Smooth muscle cell (in vitro differentiated cells): Measurements from ENCODE around the gene TLCD1. TPM values are rescaled to one million over a fixed set of nuclear protein-coding genes. Genes with fewer than 3 reads are reported as not detected.
"Not testable (repeated sequence)": the region's sequence is repeated elsewhere in the genome, so short reads cannot be mapped to it uniquely, and the experiment has no call there.

ENCODE experiments used
- DNase-seq: peaks from one replicate; lab custom pipeline; 2025; ENCODE audit not compliant: unreplicated experiment; lab: John Stamatoyannopoulos, UW
- H2AFZ ChIP-seq: fragments of 200-600 bp; sonication (generic); 2 replicates; pipeline ENCODE4 v1.6.0; 2016; ENCODE audit warnings: antibody characterized with exemption, low read depth, mild to moderate bottlenecking
- H3F3A ChIP-seq: fragments of 200-600 bp; sonication (generic); 2 replicates; pipeline ENCODE4 v1.6.0; 2017; ENCODE audit warnings: antibody characterized with exemption, low read depth
- H3K27ac ChIP-seq: fragments of 200-600 bp; sonication (generic); 2 replicates; pipeline ENCODE4 v1.5.1; 2016; ENCODE audit warnings: low read depth, mild to moderate bottlenecking
- H3K27me3 ChIP-seq: fragments of 200-600 bp; sonication (generic); 2 replicates; pipeline ENCODE4 v1.6.1; 2016; ENCODE audit warnings: low read depth, mild to moderate bottlenecking
- H3K36me3 ChIP-seq: fragments of 200-600 bp; sonication (generic); 2 replicates; pipeline ENCODE4 v1.5.1; 2016; ENCODE audit warnings: low read depth
- H3K4me1 ChIP-seq: fragments of 200-600 bp; sonication (generic); 2 replicates; pipeline ENCODE4 v1.5.1; 2016; ENCODE audit warnings: low read depth
- H3K4me2 ChIP-seq: fragments of 200-600 bp; sonication (generic); 2 replicates; pipeline ENCODE4 v1.6.0; 2016; ENCODE audit warnings: mild to moderate bottlenecking
- H3K4me3 ChIP-seq: fragments of 200-600 bp; sonication (generic); 2 replicates; pipeline ENCODE4 v1.5.1; 2016; ENCODE audit warnings: mild to moderate bottlenecking
- H3K79me2 ChIP-seq: fragments of 200-600 bp; sonication (generic); 2 replicates; pipeline ENCODE4 v1.6.0; 2016; ENCODE audit warnings: low read depth, mild to moderate bottlenecking
- H3K9ac ChIP-seq: fragments of 200-600 bp; sonication (generic); 2 replicates; pipeline ENCODE4 v1.6.0; 2016; ENCODE audit warnings: low read depth
- H3K9me3 ChIP-seq: fragments of 200-600 bp; sonication (generic); replicated peaks from 2 replicates; pipeline ENCODE4 v1.5.1; 2016; ENCODE audit warnings: low read depth
- H4K20me1 ChIP-seq: fragments of 200-600 bp; sonication (generic); 2 replicates; pipeline ENCODE4 v1.6.0; 2016; ENCODE audit warnings: low read depth
- CTCF ChIP-seq: fragments of 200-600 bp; sonication (generic); IDR thresholded peaks from 2 replicates; pipeline ENCODE4 v1.5.1; 2017; ENCODE audit warnings: borderline replicate concordance, mild to moderate bottlenecking, antibody characterized with exemption; ENCODE audit not compliant: insufficient read depth, poor library complexity, severe bottlenecking
- WGBS: methylation state at CpG from one replicate; pipeline ENCODE4 v1.1.7; 2016; ENCODE audit warnings: low lambda C conversion rate; 5-methylcytosine and 5-hydroxymethylcytosine counted together
- polyA plus RNA-seq: library from polyadenylated mRNA; unstranded; fragments of >200 nt; fragmentation: Nextera tagmentation; extraction: Ambion mirVana; gene quantifications from 2 replicates; pipeline ENCODE4 v1.2.1, GENCODE V29; 2016
- total RNA-seq: library from RNA; depleted of rRNA; stranded (reverse); fragments of >200 nt; gene quantifications from 2 replicates; pipeline ENCODE4 v1.2.3, GENCODE V29; 2014

TLCD1 gene
- total and polyA plus RNA-seq, 2 experiments from 2014 or later, result 11.2 to 14.7 TPM

- H4K20me1 ChIP-seq, result no peaks in the 10 kb centered on the region
- no peaks in the 10 kb centered on the region for H3F3A ChIP-seq
- no peaks in the 10 kb centered on the region for H3K9me3 ChIP-seq
- DNase-seq, result no peak
- no peak overlapping the region for H3K9ac ChIP-seq
- no peak for TF ChIP-seq CTCF
- peaks cover 4% of the 10 kb centered on the region for H3K4me1 ChIP-seq
- no peak overlapping the region for H3K27ac ChIP-seq
- no peak overlapping the region for H3K4me3 ChIP-seq
- H3K36me3 ChIP-seq, result no peaks in the 10 kb centered on the region
- no peak overlapping the region for H3K4me2 ChIP-seq
- 89% methylated on average over 22 of the region's 22 CpGs for WGBS
- no peaks in the 10 kb centered on the region for H3K79me2 ChIP-seq
- no peaks in the 10 kb centered on the region for H3K27me3 ChIP-seq
- H2AFZ ChIP-seq, result no peak overlapping the region
These were observed 12.0 kb upstream of the TLCD1 start for GRCh38 chr17:28737770-28738679.

- no peaks in the 10 kb centered on the region for H3K4me1 ChIP-seq
- no peak overlapping the region for H2AFZ ChIP-seq
- DNase-seq, result no peak
- no peak for TF ChIP-seq CTCF
- H3K4me2 ChIP-seq, result no peak overlapping the region
- no peak overlapping the region for H3K9ac ChIP-seq
- no peaks in the 10 kb centered on the region for H4K20me1 ChIP-seq
- no peak overlapping the region for H3K27ac ChIP-seq
- no peaks in the 10 kb centered on the region for H3K36me3 ChIP-seq
- H3K79me2 ChIP-seq, result no peaks in the 10 kb centered on the region
- 98% methylated on average over 12 of the region's 12 CpGs for WGBS
- no peaks in the 10 kb centered on the region for H3K27me3 ChIP-seq
- no peaks in the 10 kb centered on the region for H3K9me3 ChIP-seq
- no peaks in the 10 kb centered on the region for H3F3A ChIP-seq
- H3K4me3 ChIP-seq, result no peak overlapping the region
These were observed 11.3 kb upstream of the TLCD1 start for GRCh38 chr17:28737316-28737715.

GRCh38 chr17:28735913-28736769, 10.1 kb upstream of the TLCD1 start:
- 92% methylated on average over 7 of the region's 8 CpGs for WGBS

GRCh38 chr17:28735242-28735722, 9.2 kb upstream of the TLCD1 start:
- no peak overlapping the region for H3K4me3 ChIP-seq
- no peaks in the 10 kb centered on the region for H3K27me3 ChIP-seq
- no peak overlapping the region for H3K4me2 ChIP-seq
- no peak overlapping the region for H3K27ac ChIP-seq
- no peaks in the 10 kb centered on the region for H3F3A ChIP-seq
- no peak for DNase-seq
- WGBS, result 68% methylated on average over 5 of the region's 5 CpGs
- H3K9ac ChIP-seq, result no peak overlapping the region
- TF ChIP-seq CTCF, result no peak
- H3K79me2 ChIP-seq, result no peaks in the 10 kb centered on the region
- H4K20me1 ChIP-seq, result no peaks in the 10 kb centered on the region
- H2AFZ ChIP-seq, result no peak overlapping the region
- no peaks in the 10 kb centered on the region for H3K9me3 ChIP-seq
- H3K4me1 ChIP-seq, result no peaks in the 10 kb centered on the region
- no peaks in the 10 kb centered on the region for H3K36me3 ChIP-seq

More at GRCh38 chr17:28735913-28736769, 10.1 kb upstream of the TLCD1 start:
- H3K4me2 ChIP-seq, H4K20me1 ChIP-seq, H3K9me3 ChIP-seq, H3K4me1 ChIP-seq, H3K27me3 ChIP-seq, DNase-seq, H3K4me3 ChIP-seq, H3F3A ChIP-seq, H3K27ac ChIP-seq, H2AFZ ChIP-seq, H3K9ac ChIP-seq, H3K79me2 ChIP-seq, H3K36me3 ChIP-seq: not testable (repeated sequence)
